Measurements from ENCODE around the gene NCS1. TPM values are rescaled to one million over a fixed set of nuclear protein-coding genes. Genes with fewer than 3 reads are reported as not detected.

NCS1 gene
- total and polyA plus RNA-seq, 2 experiments from 2014 or later = 4.7 to 33.0 TPM

- Histone ChIP-seq H3K4me1 (ENCODE audit: insufficient read depth) (peaks cover 11% of the 10 kb centered on the region; the same call in 1 of the 2 replicates), H3K79me2 (ENCODE audit: insufficient read depth) (no peaks in the 10 kb centered on the region), H3F3A (ENCODE audit: insufficient read depth) (peaks cover 8% of the 10 kb centered on the region; the same call in 1 of the 2 replicates), H3K9ac (no peak overlapping the region), H3K9me3 (ENCODE audit: low read depth) (no peaks in the 10 kb centered on the region), H3K27me3 (replicated peaks; ENCODE audit: insufficient read depth) (no peaks in the 10 kb centered on the region), H3K4me2 (ENCODE audit: unreplicated experiment) (no peak overlapping the region), H3K27ac (no peak overlapping the region), H3K4me3 (no peak overlapping the region), H3K9me2 (ENCODE audit: insufficient read depth) (no peaks in the 10 kb centered on the region), H2AFZ (no peak overlapping the region), H4K20me1 (ENCODE audit: insufficient read depth) (no peaks in the 10 kb centered on the region), H3K36me3 (ENCODE audit: low read depth) (no peaks in the 10 kb centered on the region)
- in situ Hi-C loops (cut with MboI) = no loop called here
- WGBS, 2 experiments (ENCODE audit: low coverage in 1 of 2, low lambda C conversion rate in 2 of 2, missing lambda C conversion rate in 2 of 2) = 89 to 94% methylated on average over 5 of the region's 5 CpGs
- DNase-seq = no peak
- TF ChIP-seq EZH2phosphoT487 (IDR thresholded peaks at IDR 0.05; ENCODE audit: insufficient read depth, low read depth) (no peak), EZH2 (IDR thresholded peaks at IDR 0.05; ENCODE audit: insufficient read depth, poor library complexity, severe bottlenecking) (no peak)
Measured at GRCh38 chr9:130147198-130147597, 25.0 kb upstream of the NCS1 start.

DNA sequence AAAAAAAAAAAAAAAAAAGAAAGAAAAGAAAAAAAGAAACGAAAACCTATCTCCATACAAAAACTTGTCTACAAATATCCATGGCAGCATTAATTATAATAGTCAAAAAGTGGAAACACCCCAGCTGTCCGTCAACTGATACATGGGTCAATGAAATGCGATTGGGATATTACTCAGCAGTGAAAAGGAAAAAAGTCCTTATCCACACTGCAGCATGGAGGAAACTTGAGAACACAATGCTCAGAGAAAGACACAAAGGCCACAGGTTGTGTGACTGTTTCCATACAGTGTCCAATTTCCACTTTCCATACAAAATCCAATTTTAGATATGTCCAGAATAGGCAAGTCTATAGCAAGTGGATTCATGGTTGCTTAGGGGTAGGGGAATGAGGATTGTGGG lies 24.3 kb upstream of the NCS1 start:
- H2AFZ ChIP-seq = no peak overlapping the region
- H3K36me3 ChIP-seq (ENCODE audit: low read depth) = no peaks in the 10 kb centered on the region
- H3K9ac ChIP-seq = no peak overlapping the region
- no peaks in the 10 kb centered on the region for H3K27me3 ChIP-seq (replicated peaks; ENCODE audit: insufficient read depth)
- peaks cover 8% of the 10 kb centered on the region; the same call in 1 of the 2 replicates for H3F3A ChIP-seq (ENCODE audit: insufficient read depth)
- H3K4me1 ChIP-seq (ENCODE audit: insufficient read depth) = peaks cover 11% of the 10 kb centered on the region; the same call in 1 of the 2 replicates
- no peak for TF ChIP-seq EZH2 (IDR thresholded peaks at IDR 0.05; ENCODE audit: insufficient read depth, poor library complexity, severe bottlenecking)
- TF ChIP-seq EZH2phosphoT487 (IDR thresholded peaks at IDR 0.05; ENCODE audit: insufficient read depth, low read depth) = no peak
- no peak overlapping the region for H3K4me3 ChIP-seq
- H3K9me3 ChIP-seq (ENCODE audit: low read depth) = no peaks in the 10 kb centered on the region
- H3K4me2 ChIP-seq (ENCODE audit: unreplicated experiment) = no peak overlapping the region
- DNase-seq = no peak
- no peaks in the 10 kb centered on the region for H3K79me2 ChIP-seq (ENCODE audit: insufficient read depth)
- WGBS, 2 experiments (ENCODE audit: low coverage in 1 of 2, low lambda C conversion rate in 2 of 2, missing lambda C conversion rate in 2 of 2) = 95 to 99% methylated on average over 3 of the region's 3 CpGs
- in situ Hi-C loops (cut with MboI) = no loop called here
- no peak overlapping the region for H3K27ac ChIP-seq
- no peaks in the 10 kb centered on the region for H4K20me1 ChIP-seq (ENCODE audit: insufficient read depth)
- no peaks in the 10 kb centered on the region for H3K9me2 ChIP-seq (ENCODE audit: insufficient read depth)

- Histone ChIP-seq H2AFZ (no peak overlapping the region), H3K79me2 (ENCODE audit: insufficient read depth) (no peaks in the 10 kb centered on the region), H3F3A (ENCODE audit: insufficient read depth) (peaks cover 8% of the 10 kb centered on the region; the same call in 1 of the 2 replicates), H3K9ac (no peak overlapping the region), H3K4me3 (no peak overlapping the region), H3K27me3 (replicated peaks; ENCODE audit: insufficient read depth) (no peaks in the 10 kb centered on the region), H3K36me3 (ENCODE audit: low read depth) (no peaks in the 10 kb centered on the region), H4K20me1 (ENCODE audit: insufficient read depth) (no peaks in the 10 kb centered on the region), H3K4me1 (ENCODE audit: insufficient read depth) (peaks cover 8% of the 10 kb centered on the region; the same call in 1 of the 2 replicates), H3K4me2 (ENCODE audit: unreplicated experiment) (no peak overlapping the region), H3K27ac (no peak overlapping the region), H3K9me2 (ENCODE audit: insufficient read depth) (no peaks in the 10 kb centered on the region), H3K9me3 (ENCODE audit: low read depth) (no peaks in the 10 kb centered on the region)
- TF ChIP-seq EZH2phosphoT487 (IDR thresholded peaks at IDR 0.05; ENCODE audit: insufficient read depth, low read depth) (no peak), EZH2 (IDR thresholded peaks at IDR 0.05; ENCODE audit: insufficient read depth, poor library complexity, severe bottlenecking) (no peak)
- WGBS, 2 experiments (ENCODE audit: low coverage in 1 of 2, low lambda C conversion rate in 2 of 2, missing lambda C conversion rate in 2 of 2) = 87 to 89% methylated on average over 5 of the region's 5 CpGs
- DNase-seq = no peak
- in situ Hi-C loops (cut with MboI) = no loop called here
Measured at GRCh38 chr9:130149031-130149430, 23.2 kb upstream of the NCS1 start.

DNA sequence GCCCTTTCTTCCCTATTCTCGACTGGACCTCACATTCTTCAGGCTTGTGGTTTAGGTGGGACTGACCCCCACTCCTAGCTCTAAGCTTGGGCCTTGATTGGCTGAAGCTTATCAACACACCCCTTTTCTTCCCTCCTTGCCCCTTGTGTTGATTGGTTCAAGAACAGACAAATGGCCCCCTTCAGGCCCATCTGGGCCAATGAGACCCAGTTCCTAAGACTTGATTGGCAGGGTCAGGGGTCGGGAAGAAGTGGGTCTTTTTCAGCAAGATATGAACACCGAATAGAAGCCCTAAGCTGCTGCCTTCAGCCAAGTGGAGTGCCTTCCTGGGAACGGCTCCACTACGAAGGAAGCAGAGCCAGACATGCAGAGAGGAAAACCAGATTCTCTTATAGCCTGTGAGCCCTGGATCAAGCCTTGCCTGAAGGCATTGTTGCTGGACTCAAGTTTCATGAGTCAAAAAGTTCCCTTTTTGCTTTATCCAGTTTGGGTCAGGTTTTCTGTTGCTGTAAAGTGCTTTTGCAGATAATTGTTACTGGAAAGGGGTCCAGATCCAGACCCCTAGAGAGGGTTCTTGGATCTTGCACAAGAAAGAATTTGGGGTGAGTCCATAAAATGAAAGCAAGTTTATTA lies 22.4 kb upstream of the NCS1 start:
- Histone ChIP-seq H3K36me3 (ENCODE audit: low read depth) (no peaks in the 10 kb centered on the region), H3K27ac (no peak overlapping the region), H3K27me3 (replicated peaks; ENCODE audit: insufficient read depth) (no peaks in the 10 kb centered on the region), H3K4me2 (ENCODE audit: unreplicated experiment) (no peak overlapping the region), H4K20me1 (ENCODE audit: insufficient read depth) (no peaks in the 10 kb centered on the region), H2AFZ (no peak overlapping the region), H3K9me3 (ENCODE audit: low read depth) (no peaks in the 10 kb centered on the region), H3K9me2 (ENCODE audit: insufficient read depth) (no peaks in the 10 kb centered on the region), H3F3A (ENCODE audit: insufficient read depth) (peaks cover 4% of the 10 kb centered on the region; the same call in 1 of the 2 replicates), H3K4me1 (ENCODE audit: insufficient read depth) (peaks cover 7% of the 10 kb centered on the region; the same call in 1 of the 2 replicates), H3K79me2 (ENCODE audit: insufficient read depth) (no peaks in the 10 kb centered on the region), H3K9ac (no peak overlapping the region), H3K4me3 (no peak overlapping the region)
- TF ChIP-seq EZH2phosphoT487 (IDR thresholded peaks at IDR 0.05; ENCODE audit: insufficient read depth, low read depth) (no peak), EZH2 (IDR thresholded peaks at IDR 0.05; ENCODE audit: insufficient read depth, poor library complexity, severe bottlenecking) (no peak)
- 93 to 96% methylated on average over 5 of the region's 5 CpGs for WGBS, 2 experiments (ENCODE audit: low coverage in 1 of 2, low lambda C conversion rate in 2 of 2, missing lambda C conversion rate in 2 of 2)
- in situ Hi-C loops (cut with MboI) = no loop called here
- no peak for DNase-seq
